BE2C (cell line): ENCODE measurements around the gene SLC7A6. TPM values are rescaled to one million over a fixed set of nuclear protein-coding genes. Genes with fewer than 3 reads are reported as not detected.

Experiments
- DNase-seq: peaks from one replicate; pipeline ENCODE4 v3.0.0-alpha.2; 2020
- H3K27me3 ChIP-seq: fragments of 250-450 bp; sonication (Bioruptor Pico); 2 replicates; pipeline ENCODE4 v1.5.1; 2020; ENCODE audit warnings: mild to moderate bottlenecking
- H3K36me3 ChIP-seq: fragments of 250-450 bp; sonication (Bioruptor Pico); 2 replicates; pipeline ENCODE4 v1.5.1; 2020; ENCODE audit warnings: mild to moderate bottlenecking
- H3K4me1 ChIP-seq: fragments of 250-450 bp; sonication (Bioruptor Pico); 2 replicates; pipeline ENCODE4 v1.5.1; 2020
- H3K4me3 ChIP-seq: 2 replicates; pipeline ENCODE4 v1.5.1; 2011; ENCODE audit warnings: low read depth, low read length
- H3K9me3 ChIP-seq: fragments of 250-450 bp; sonication (Bioruptor Pico); 2 replicates; pipeline ENCODE4 v1.5.1; 2020
- CTCF ChIP-seq: IDR thresholded peaks from 2 replicates; pipeline ENCODE4 v1.5.1; 2012; ENCODE audit warnings: mild to moderate bottlenecking, low read depth, low read length
- polyA plus RNA-seq: library from polyadenylated mRNA; unstranded; fragments of >200 nt; gene quantifications from one replicate; pipeline ENCODE4 v1.2.1, GENCODE V29; 2012; ENCODE audit warnings: low read depth, missing spikeins; ENCODE audit not compliant: insufficient read length, insufficient read depth

Gene SLC7A6
- polyA plus RNA-seq = 49.3 TPM

GRCh38 chr16:68264128-68265077 lies at the start of gene SLC7A6:
Gene SLC7A6 (plus strand): TSS chr16:68264526. CDS start chr16:68274727, 10,201 bp downstream.
- no peaks in the 10 kb centered on the region for H3K27me3 ChIP-seq
- peak; percentile 63 for TF ChIP-seq CTCF
- H3K36me3 ChIP-seq = peaks cover 9% of the 10 kb centered on the region; the same call in 1 of the 2 replicates
- DNase-seq = peak; percentile 90
- peaks cover 6% of the 10 kb centered on the region; the same call in 1 of the 2 replicates for H3K4me1 ChIP-seq
- peak within 1 kb of the TSS; percentile 93 for H3K4me3 ChIP-seq
- no peaks in the 10 kb centered on the region for H3K9me3 ChIP-seq

GRCh38 chr16:68214726-68215125 lies 49.6 kb upstream of the SLC7A6 start:
- TF ChIP-seq CTCF = no peak
- DNase-seq = no peak
- Histone ChIP-seq H3K27me3 (no peaks in the 10 kb centered on the region), H3K36me3 (no peaks in the 10 kb centered on the region), H3K9me3 (no peaks in the 10 kb centered on the region), H3K4me1 (no peaks in the 10 kb centered on the region), H3K4me3 (no peak overlapping the region)

GRCh38 chr16:68215302-68215701 lies 49.0 kb upstream of the SLC7A6 start:
- TF ChIP-seq CTCF = no peak
- no peak for DNase-seq
- H3K4me3 ChIP-seq = no peak overlapping the region
- H3K27me3 ChIP-seq = no peaks in the 10 kb centered on the region
- H3K36me3 ChIP-seq = no peaks in the 10 kb centered on the region
- H3K9me3 ChIP-seq = no peaks in the 10 kb centered on the region
- no peaks in the 10 kb centered on the region for H3K4me1 ChIP-seq

- no peaks in the 10 kb centered on the region for H3K9me3 ChIP-seq
- no peak for TF ChIP-seq CTCF
- no peaks in the 10 kb centered on the region for H3K27me3 ChIP-seq
- DNase-seq = no peak
- no peaks in the 10 kb centered on the region for H3K4me1 ChIP-seq
- H3K36me3 ChIP-seq = no peaks in the 10 kb centered on the region
- no peak overlapping the region for H3K4me3 ChIP-seq
Observed at GRCh38 chr16:68216240-68216639, 48.1 kb upstream of the SLC7A6 start.

- H3K4me3 ChIP-seq = no peak overlapping the region
- TF ChIP-seq CTCF = no peak
- H3K36me3 ChIP-seq = no peaks in the 10 kb centered on the region
- H3K9me3 ChIP-seq = no peaks in the 10 kb centered on the region
- peaks cover 2% of the 10 kb centered on the region; the same call in 1 of the 2 replicates for H3K4me1 ChIP-seq
- no peaks in the 10 kb centered on the region for H3K27me3 ChIP-seq
- no peak for DNase-seq
Observed at GRCh38 chr16:68217506-68217905, 46.8 kb upstream of the SLC7A6 start.
